HG03108 (cell line): ENCODE measurements around the gene TMEM88.
"Not testable (repeated sequence)": the region's sequence is repeated elsewhere in the genome, so short reads cannot be mapped to it uniquely, and the experiment has no call there.

Source experiments
- ATAC-seq: cut with Tn5 transposase; IDR thresholded peaks from one replicate; pipeline ENCODE4 v1.9.1; 2021; ENCODE audit warnings: moderate library complexity; ENCODE audit not compliant: unreplicated experiment

Gene TMEM88

GRCh38 chr17:7855660-7856010, 769 bp downstream of the TMEM88 start:
- ATAC-seq, result no peak

- ATAC-seq, result no peak
Observed at GRCh38 chr17:7856011-7856810, 1.3 kb downstream of the TMEM88 start.

GRCh38 chr17:7856811-7857712, 2.2 kb downstream of the TMEM88 start, which contains the start of gene NAA38:
Gene NAA38, minus strand, starts transcription at chr17:7857559. Its CDS starts 96 bp downstream, at chr17:7857463.
- peak; percentile 65 for ATAC-seq

- ATAC-seq, result peak; percentile 25
Observed at GRCh38 chr17:7857713-7858521, 3.1 kb downstream of the TMEM88 start, which contains the start of gene CYB5D1. Gene CYB5D1, plus strand, starts transcription at chr17:7858003. Its CDS starts 132 bp downstream, at chr17:7858135.

- ATAC-seq, result no peak
Observed at GRCh38 chr17:7858522-7858810, 3.6 kb downstream of the TMEM88 start.

GRCh38 chr17:7859028-7859427, 4.2 kb downstream of the TMEM88 start:
- ATAC-seq, result no peak

- no peak for ATAC-seq
Observed at GRCh38 chr17:7862692-7863437, 8.0 kb downstream of the TMEM88 start.

- ATAC-seq, result not testable (repeated sequence)
Observed at GRCh38 chr17:7864384-7864783, 9.5 kb downstream of the TMEM88 start.

- no peak for ATAC-seq
Observed at GRCh38 chr17:7864995-7865650, 10.3 kb downstream of the TMEM88 start.

- no peak for ATAC-seq
Observed at GRCh38 chr17:7867881-7868329, 13.0 kb downstream of the TMEM88 start.

GRCh38 chr17:7873051-7873450, 18.2 kb downstream of the TMEM88 start:
- ATAC-seq, result no peak

GRCh38 chr17:7875804-7876370, 21.0 kb downstream of the TMEM88 start:
- no peak for ATAC-seq

GRCh38 chr17:7878234-7878633, 23.4 kb downstream of the TMEM88 start:
- no peak for ATAC-seq

- no peak for ATAC-seq
Observed at GRCh38 chr17:7880076-7880868, 25.4 kb downstream of the TMEM88 start.

GRCh38 chr17:7881276-7882054, 26.6 kb downstream of the TMEM88 start:
- ATAC-seq, result no peak

GRCh38 chr17:7882068-7882467, 27.2 kb downstream of the TMEM88 start:
- no peak for ATAC-seq

GRCh38 chr17:7882629-7883028, 27.8 kb downstream of the TMEM88 start:
- ATAC-seq, result no peak
